Skin epidermis (tissue), 12 donors: ENCODE results near the gene CDK5.

Experiments used
- H3K27ac ChIP-seq, 21 experiments: fragments of 200-600 bp; sonication (generic) in 11 of 21; one replicate each; pipeline ENCODE4 v1.5.0; 2020; ENCODE audit warnings: mild to moderate bottlenecking in 3 of 21, inconsistent platforms in 2 of 21, moderate library complexity in 2 of 21
- H3K4me3 ChIP-seq, 7 experiments: fragments of 200-600 bp; sonication (generic) in 2 of 7; one replicate each; pipeline ENCODE4 v1.5.0; 2020; ENCODE audit warnings: inconsistent platforms in 2 of 7, mild to moderate bottlenecking in 2 of 7, moderate library complexity in 1 of 7

CDK5 gene

DNA sequence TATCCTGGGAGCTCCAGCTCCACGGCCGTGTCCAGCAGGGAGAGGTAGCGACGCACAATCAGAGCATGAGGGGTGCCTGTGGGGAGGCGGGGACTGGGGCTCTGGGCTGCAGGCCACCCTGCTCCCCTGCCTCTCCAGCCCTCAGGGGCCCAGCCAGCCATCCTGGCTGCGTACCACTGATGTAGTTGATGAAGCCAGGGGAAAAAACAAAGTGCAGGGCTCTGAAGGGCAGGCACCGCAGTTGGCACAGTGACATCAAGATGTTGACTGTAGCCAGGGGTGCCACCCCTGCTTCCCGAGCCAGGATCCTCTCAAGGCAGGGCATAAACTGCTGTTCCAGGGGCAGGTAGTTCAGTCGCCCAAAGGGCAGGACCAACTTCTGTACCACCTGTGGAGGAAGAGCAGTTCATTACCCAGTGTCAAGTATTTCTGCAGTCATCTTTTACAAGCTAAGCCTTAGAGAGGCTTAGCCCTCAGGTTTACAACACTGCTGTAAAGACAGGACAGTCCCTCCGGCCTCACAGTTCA lies 20.1 kb upstream of the CDK5 start:
- Histone ChIP-seq H3K27ac (peak overlapping the region in 6 of 21 experiments; percentile 4 to 64 (median 43)), H3K4me3 (no peak overlapping the region)

DNA sequence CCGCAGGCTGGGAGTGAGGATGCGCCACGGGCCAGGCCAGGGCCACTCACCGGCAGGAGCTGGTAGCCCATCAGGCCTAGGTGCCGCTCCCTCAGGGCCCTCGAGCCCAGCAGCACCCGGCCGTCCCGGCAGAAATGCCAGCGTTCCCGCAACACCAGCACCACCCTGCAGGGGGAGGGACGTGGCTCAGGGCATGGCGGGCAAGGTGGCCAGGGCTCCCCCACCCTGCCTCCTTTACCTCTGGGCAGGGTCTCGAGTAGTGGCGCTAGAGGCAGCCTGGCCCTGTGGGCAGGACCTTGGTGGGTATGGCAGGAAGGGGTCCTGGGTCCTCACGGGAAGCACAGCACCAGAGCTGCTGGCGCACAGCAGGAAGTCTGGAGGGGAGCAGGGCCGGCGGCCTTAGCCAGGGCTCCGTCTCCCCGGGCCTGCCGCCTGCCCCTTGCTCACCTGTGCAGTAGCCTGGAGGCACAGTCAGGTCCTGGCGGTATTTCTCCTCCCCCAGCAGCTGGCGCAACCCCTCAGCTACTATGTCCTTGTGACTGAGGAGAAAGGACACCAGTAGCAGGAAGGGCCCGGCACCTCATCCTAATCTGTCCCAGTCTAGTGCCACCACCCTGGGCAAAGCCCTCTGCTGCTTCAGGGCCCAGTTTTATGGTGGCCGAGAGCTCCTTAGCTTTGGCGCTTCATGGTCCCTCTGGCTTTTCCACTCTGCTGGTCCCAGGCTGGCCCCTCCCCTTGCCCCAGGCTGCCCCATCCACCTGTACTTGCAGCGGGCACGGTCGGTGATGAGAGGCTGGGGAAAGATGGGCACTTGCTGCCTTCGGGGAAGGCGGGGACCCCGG lies 19.4 kb upstream of the CDK5 start:
- no peak overlapping the region for H3K4me3 ChIP-seq
- H3K27ac ChIP-seq: peak overlapping the region in 7 of 21 experiments; percentile 17 to 64 (median 32)

DNA sequence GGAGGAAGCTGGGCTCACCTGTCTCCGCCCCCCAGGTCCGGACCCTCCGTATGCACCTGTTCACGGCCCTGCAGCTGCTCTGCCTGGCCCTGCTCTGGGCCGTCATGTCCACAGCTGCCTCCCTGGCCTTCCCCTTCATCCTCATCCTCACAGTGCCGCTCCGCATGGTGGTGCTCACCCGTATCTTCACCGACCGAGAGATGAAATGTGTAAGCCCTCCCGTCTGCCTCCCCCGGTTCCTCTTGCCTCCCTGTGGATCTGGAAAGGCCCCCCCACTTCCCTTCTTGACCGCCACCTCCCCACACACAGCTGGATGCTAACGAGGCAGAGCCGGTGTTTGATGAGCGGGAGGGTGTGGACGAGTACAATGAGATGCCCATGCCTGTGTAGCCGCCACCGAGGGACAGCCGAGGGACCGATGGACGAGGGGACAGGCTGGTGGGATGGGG lies 18.3 kb upstream of the CDK5 start:
- no peak overlapping the region for H3K4me3 ChIP-seq
- H3K27ac ChIP-seq: no peak overlapping the region

DNA sequence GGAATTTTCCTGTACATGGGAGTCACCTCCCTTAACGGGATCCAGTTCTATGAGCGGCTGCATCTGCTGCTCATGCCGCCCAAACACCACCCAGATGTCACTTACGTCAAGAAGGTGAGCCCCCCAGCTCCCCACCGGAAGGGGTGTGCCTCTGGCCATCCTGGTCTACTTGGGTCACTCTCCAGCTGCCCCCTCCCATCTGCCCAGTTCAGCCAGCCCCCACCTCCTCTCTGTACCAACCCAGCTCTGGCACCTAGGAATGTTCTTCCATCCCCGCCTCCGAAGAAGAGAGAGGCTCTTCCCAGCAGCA lies 17.9 kb upstream of the CDK5 start:
- H3K27ac ChIP-seq: no peak overlapping the region
- no peak overlapping the region for H3K4me3 ChIP-seq

DNA sequence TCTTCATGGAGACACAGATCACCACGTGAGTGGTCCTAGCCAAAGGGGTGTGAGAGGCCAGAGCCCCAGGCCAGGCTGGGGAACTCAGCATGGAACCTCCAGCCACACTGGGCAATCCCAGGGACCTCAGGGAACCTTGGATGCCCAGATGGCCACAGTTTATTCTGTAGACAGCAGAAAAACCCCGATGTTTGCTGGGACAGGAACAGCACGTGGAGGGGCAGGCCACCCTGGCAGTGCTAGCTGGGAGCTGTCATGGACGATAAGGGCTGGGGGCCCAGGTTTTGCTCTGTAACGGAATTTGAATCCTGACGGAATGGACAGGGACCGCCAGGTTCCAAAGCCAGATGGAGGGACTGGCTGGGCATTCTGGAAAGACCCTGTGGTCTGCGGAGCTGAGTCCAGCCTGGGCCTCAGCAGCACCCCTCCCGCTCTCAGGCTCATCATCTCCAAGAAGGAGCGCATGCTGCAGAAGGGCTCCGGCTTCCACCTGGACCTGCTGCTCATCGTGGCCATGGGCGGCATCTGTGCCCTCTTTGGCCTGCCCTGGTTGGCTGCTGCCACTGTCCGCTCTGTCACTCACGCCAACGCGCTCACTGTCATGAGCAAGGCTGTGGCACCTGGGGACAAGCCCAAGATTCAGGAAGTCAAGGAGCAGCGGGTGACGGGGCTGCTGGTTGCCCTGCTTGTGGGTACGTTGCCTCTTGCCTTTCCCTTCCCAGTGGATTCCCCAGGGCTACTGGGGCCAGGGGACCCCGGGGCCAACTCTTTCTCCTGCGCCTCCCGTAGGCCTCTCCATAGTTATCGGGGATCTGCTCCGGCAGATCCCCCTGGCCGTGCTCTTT lies 17.3 kb upstream of the CDK5 start:
- no peak overlapping the region for H3K4me3 ChIP-seq
- no peak overlapping the region for H3K27ac ChIP-seq

DNA sequence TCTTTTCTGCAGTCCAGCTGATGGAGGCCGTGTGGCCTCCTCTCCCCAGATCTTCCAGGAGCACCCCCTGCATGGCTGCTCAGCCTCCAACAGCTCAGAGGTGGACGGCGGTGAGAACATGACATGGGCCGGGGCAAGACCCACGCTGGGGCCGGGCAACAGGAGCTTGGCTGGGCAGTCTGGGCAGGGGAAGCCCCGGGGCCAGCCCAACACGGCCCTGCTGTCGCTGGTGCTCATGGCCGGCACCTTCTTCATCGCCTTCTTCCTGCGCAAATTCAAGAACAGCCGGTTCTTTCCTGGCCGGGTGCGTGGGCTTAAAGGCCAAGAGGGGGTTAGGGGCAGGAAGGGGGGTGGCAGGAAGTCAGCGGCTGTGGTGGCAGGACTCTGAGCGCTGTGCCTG lies 16.3 kb upstream of the CDK5 start:
- no peak overlapping the region for H3K4me3 ChIP-seq
- peak overlapping the region in 3 of 21 experiments; percentile 6 to 44 (median 27) for H3K27ac ChIP-seq

DNA sequence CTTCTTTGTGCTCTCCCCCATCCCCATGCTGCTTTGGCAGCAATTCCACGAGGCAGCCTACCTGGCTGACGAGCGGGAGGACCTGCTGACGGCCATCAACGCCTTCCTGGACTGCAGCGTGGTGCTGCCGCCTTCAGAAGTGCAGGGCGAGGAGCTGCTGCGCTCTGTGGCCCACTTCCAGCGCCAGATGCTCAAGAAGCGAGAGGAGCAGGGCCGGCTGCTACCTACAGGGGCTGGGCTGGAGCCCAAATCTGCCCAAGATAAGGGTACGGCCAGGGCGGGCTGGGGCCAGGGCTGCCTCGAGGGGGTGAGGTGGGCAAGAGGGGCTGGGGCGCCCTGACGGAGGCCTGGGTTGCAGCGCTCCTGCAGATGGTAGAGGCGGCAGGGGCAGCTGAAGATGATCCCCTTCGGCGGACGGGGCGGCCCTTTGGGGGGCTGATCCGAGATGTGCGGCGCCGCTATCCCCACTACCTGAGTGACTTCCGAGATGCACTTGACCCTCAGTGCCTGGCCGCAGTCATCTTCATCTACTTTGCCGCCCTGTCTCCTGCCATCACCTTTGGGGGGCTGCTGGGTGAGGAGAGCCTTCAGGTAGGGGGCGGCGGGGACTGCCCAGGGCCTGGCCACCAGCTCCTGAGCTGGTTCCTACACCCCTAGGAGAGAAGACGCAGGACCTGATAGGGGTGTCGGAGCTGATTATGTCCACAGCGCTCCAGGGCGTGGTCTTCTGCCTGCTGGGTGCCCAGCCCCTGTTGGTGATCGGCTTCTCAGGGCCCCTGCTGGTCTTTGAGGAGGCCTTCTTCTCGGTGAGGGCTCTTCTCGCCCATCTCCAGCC lies 13.6 kb upstream of the CDK5 start:
- Histone ChIP-seq H3K4me3 (no peak overlapping the region), H3K27ac (no peak overlapping the region)

DNA sequence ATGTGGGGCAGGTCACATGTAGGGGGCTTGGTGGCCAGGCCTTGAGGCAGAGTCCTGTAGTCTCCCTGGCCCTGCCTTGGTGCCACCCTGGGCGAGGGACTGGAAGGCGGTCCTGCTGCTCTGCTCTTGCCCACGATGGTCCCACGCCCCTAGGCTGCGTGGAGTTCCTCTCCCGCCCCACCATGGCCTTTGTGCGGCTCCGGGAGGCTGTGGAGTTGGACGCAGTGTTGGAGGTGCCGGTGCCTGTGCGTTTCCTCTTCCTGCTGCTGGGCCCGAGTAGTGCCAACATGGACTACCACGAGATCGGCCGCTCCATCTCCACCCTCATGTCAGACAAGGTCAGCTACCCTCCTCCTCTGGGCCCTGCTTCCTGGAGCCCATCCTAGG lies 12.9 kb upstream of the CDK5 start:
- Histone ChIP-seq H3K27ac (no peak overlapping the region), H3K4me3 (no peak overlapping the region)

DNA sequence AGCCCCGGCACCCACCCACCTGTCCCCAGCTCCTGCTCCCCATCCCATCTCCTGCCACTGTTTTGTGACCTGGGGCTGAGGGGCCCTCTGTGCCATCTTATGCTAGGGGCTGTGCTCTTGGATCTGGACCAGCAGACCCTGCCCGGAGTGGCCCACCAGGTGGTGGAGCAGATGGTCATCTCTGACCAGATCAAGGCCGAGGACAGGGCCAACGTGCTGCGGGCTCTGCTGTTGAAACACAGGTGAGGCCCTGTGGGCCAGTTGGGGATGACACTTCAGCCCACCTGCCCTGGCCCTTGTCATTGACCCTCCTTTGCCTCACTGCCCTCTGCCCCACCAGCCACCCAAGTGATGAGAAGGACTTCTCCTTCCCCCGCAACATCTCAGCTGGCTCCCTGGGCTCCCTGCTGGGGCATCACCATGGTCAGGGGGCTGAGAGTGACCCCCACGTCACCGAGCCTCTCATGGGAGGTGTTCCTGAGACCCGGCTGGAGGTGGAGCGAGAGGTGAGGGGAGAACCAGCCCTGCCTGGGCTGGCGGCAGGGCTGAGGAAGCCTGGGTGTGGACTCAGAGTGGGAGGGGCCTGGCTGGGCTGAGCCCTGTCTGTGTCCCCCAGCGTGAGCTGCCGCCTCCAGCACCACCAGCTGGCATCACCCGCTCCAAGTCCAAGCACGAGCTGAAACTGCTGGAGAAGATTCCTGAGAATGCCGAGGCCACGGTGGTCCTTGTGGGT lies 12.3 kb upstream of the CDK5 start:
- no peak overlapping the region for H3K4me3 ChIP-seq

DNA sequence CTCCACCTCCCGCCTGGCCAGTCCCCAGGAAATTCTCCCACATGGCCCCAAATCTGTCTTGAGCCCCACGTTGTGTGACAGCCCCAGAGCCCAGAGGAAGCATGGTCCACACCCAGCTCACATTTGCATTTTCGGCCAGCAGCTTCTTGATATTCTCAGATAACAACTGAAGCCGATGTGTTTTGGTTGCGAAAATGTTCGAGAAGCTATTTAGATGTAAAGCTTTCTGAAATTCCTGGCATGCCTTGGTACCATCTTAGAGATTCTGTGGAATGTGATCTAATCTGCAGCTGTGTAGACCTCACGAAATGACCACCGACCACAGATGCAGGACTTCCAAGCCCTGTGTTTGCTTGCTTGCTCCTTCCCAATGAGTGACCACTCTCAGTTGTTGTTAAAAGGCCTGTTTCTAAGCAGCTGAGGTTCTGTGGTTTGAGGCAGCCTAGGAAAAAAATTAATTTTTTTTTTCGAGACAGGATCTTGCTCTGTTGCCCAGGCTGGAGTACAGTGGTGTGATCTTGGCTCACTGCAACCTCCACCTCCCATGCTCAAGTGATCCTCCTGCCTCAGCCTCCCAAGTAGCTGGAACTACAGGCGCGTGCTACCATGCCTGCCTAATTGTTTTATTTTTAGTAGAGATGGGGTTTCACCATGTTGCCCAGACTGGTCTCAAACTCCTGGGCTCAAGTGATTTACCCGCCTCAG lies 10.5 kb upstream of the CDK5 start:
- Histone ChIP-seq H3K4me3 (no peak overlapping the region), H3K27ac (no peak overlapping the region)

More for the DNA sequence above, 12.3 kb upstream of the CDK5 start:
- no peak overlapping the region for H3K27ac ChIP-seq

DNA sequence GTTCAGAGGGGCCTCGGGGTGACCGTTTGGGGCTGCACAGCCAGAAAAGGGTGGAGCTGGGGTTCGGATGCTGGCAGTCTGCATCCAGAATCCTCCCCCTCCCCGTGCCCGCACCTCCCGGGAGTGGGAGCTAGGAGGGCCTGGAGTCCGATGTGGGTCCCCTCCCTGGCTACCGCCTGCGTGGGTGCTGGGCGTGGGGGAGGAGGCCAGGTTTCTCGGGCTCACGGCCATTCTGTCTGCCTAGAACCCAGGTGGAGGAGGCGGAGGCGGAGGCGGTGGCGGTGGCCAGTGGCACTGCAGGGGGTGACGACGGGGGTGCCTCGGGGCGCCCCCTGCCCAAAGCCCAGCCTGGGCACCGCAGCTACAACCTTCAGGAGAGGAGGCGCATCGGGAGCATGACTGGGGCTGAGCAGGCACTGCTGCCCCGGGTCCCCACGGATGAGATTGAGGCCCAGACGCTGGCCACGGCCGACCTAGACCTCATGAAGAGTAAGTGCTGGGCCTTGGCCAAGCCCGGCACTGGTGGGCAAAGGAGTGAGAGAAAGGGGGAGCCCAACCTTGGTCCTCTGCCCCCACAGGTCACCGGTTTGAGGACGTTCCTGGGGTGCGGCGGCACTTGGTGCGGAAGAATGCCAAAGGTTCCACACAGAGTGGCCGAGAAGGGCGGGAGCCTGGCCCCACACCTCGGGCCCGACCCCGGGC lies 8.7 kb upstream of the CDK5 start:
- no peak overlapping the region for H3K27ac ChIP-seq
- H3K4me3 ChIP-seq: no peak overlapping the region

DNA sequence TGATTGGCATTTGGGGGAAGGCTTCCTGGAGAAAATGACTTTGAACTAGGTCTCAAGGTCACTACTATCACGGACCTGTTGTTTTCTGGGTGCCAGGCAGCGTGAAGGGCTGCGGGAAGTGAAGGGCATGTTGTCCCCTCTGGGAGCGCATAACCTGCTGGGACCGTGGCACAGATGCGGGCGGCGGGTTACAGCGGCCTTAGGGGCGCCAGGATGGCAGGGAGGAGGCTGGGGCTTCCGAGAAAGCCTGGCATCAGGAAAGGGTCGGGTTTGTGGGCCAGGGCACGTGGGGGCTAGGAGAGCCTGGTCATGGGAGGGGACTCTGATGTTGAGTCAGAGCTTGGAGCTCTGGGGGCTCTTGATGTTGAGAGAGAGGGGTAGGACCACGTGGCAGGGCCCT lies 7.8 kb upstream of the CDK5 start:
- no peak overlapping the region for H3K27ac ChIP-seq

DNA sequence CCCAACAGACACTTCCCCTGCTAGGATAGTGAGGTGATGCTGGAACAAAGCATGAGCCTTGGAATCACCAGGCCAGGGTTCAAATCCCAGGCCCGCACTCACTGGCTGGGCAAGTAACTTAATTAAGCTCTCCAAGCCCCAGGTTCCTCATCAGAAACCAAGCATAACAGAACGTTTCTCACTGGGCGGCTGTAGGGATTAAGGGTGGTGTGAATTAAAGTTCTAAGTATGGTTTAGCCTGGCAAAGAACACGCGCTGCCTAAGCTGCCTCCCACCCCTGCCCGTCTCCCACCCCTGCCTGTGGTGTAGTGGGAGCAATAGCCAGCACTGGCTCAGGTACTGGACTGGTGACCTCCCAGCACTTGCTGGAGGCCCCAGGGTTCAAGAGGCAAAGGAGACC lies 7.3 kb upstream of the CDK5 start:
- no peak overlapping the region for H3K27ac ChIP-seq
- H3K4me3 ChIP-seq: no peak overlapping the region

More for the DNA sequence above, 7.8 kb upstream of the CDK5 start:
- H3K4me3 ChIP-seq: no peak overlapping the region

DNA sequence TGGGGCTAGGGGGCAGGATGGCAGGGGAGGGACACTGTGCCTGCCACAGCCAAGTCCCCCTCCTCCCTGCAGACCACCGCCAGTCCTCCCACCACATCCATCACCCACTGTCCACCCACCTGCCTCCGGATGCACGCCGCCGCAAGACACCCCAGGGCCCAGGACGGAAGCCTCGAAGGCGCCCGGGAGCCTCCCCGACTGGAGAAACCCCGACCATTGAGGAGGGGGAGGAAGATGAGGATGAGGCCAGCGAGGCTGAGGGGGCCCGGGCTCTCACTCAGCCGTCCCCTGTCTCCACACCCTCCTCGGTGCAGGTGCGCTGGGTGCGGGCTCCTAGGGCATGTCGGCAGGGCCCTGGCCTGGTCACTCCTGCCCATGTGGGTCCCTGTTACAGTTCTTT lies 6.8 kb upstream of the CDK5 start:
- Histone ChIP-seq H3K27ac (peak overlapping the region in 1 of 21 experiments; percentile 71), H3K4me3 (no peak overlapping the region)

DNA sequence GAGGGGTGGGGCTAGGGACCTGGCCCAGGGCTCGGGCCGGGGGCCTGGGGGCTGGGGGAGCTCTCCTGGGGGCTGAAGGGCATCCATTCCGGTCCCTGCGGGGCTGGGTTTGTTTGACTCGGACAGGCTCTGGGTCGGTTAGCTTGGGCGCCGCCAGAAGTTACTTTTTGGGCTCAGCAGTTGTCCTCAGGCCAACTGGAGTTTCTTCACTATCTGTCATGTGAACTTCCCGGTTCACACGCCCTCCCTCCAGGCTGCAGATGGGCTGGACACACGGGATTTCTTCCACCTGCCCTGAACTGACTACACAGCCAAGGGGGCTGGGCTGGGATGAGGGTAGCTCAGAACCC lies 5.5 kb upstream of the CDK5 start:
- H3K4me3 ChIP-seq: no peak overlapping the region
- peak overlapping the region in 15 of 21 experiments; percentile 1 to 71 (median 45) for H3K27ac ChIP-seq

DNA sequence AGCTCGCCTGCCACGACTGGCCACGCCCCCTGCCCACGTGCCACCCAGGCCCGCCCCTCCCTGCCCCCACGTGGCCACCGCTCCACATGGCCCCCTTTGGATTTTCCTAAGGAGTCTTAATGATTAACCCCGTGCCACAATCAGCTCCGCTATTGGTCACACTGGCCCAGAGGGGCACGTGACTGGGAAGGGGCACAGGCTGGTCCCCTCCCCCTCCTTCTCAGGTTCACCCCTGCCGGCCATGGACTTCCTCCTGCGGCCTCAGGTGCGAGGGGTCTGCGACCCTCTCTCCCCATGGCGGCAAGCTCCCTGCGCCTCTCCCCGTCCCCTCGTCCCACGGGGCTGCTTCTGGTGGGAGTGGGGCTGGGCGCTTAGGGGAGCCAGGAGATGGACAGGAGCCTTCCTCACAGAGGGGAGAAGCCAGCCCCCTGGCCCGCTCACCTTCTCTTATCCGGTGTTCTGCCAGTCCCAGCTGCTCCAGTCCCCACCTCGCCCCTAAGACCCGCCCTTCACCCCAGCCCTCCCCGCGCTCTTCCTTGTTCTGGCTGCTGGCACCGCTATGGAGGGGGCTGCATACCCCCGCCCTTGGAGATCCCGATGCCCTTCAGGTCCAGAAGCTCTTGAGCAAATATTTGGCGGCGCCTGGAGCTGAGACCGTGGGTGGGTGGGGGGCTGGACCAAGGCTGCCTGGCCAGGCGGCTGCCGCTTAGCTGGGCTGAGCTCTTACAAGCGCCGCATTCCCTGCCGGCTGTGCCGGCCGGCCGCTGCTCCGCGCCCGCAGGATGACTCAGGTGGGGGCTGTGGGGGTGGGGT lies 4.9 kb upstream of the CDK5 start:
- H3K4me3 ChIP-seq: no peak overlapping the region
- H3K27ac ChIP-seq: peak overlapping the region in 17 of 21 experiments; percentile 1 to 71 (median 44)

DNA sequence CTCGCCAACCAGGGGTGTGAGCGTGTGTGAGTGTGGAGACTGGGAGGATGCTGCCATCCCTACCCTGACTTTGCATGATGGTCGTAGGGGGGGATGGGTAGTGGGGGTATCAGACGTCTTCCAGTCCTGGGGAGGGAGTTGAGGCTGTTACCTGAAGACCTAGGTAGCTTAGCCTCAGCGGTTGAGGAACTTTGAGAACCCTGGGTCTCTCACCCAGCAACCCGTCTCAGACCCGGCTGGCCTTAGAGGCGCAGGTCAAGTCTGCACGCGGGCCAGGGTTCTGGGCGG lies 4.4 kb upstream of the CDK5 start:
- peak overlapping the region in 5 of 21 experiments; percentile 6 to 91 (median 39) for H3K27ac ChIP-seq
- H3K4me3 ChIP-seq: no peak overlapping the region
